Ureter (tissue), 1 donor: ENCODE results near the gene MPPED2. TPM values are rescaled to one million over a fixed set of nuclear protein-coding genes. Genes with fewer than 3 reads are reported as not detected.

ENCODE experiments used
- DNase-seq: peaks from one replicate; pipeline ENCODE4 v3.0.0-alpha.2; 2020; ENCODE audit warnings: low spot score
- total RNA-seq: library from RNA; stranded (reverse); gene quantifications from one replicate; pipeline ENCODE4 v1.2.4, GENCODE V29; 2023
- donor health status: DM: yes; HTN: yes; CAD: no.

MPPED2 gene
- total RNA-seq, 1 donor from 2014 or later = 77.2 TPM

- DNase-seq = no peak
Measured at GRCh38 chr11:30414806-30415205, 171.3 kb downstream of the MPPED2 start.

- DNase-seq = no peak
Measured at GRCh38 chr11:30414244-30414643, 171.9 kb downstream of the MPPED2 start.

GRCh38 chr11:30412509-30412908, 173.6 kb downstream of the MPPED2 start:
- no peak for DNase-seq

GRCh38 chr11:30411383-30411782, 174.8 kb downstream of the MPPED2 start:
- DNase-seq = no peak

GRCh38 chr11:30406978-30407762, 179.0 kb downstream of the MPPED2 start:
- DNase-seq = no peak

GRCh38 chr11:30405385-30405784, 180.8 kb downstream of the MPPED2 start:
- no peak for DNase-seq

- DNase-seq = no peak
Measured at GRCh38 chr11:30404136-30404535, 182.0 kb downstream of the MPPED2 start.

- DNase-seq = no peak
Measured at GRCh38 chr11:30395751-30396150, 190.4 kb downstream of the MPPED2 start.

- DNase-seq = no peak
Measured at GRCh38 chr11:30393012-30393411, 193.1 kb downstream of the MPPED2 start.

GRCh38 chr11:30392221-30392784, 193.8 kb downstream of the MPPED2 start:
- DNase-seq = no peak

GRCh38 chr11:30388957-30389356, 197.2 kb downstream of the MPPED2 start:
- no peak for DNase-seq

- DNase-seq = no peak
Measured at GRCh38 chr11:30387891-30388861, 198.0 kb downstream of the MPPED2 start.

GRCh38 chr11:30381879-30382278, 204.3 kb downstream of the MPPED2 start:
- no peak for DNase-seq

GRCh38 chr11:30380846-30381245, 205.3 kb downstream of the MPPED2 start:
- DNase-seq = no peak

GRCh38 chr11:30377347-30377746, 208.8 kb downstream of the MPPED2 start:
- DNase-seq = no peak

GRCh38 chr11:30370164-30370563, 216.0 kb downstream of the MPPED2 start:
- DNase-seq = no peak

- no peak for DNase-seq
Measured at GRCh38 chr11:30368394-30368793, 217.8 kb downstream of the MPPED2 start.

- no peak for DNase-seq
Measured at GRCh38 chr11:30365793-30366517, 220.2 kb downstream of the MPPED2 start.

- no peak for DNase-seq
Measured at GRCh38 chr11:30364837-30365482, 221.2 kb downstream of the MPPED2 start.

- no peak for DNase-seq
Measured at GRCh38 chr11:30364139-30364836, 221.9 kb downstream of the MPPED2 start.

- DNase-seq = no peak
Measured at GRCh38 chr11:30360741-30361140, 225.4 kb downstream of the MPPED2 start.
